ENCODE measurements around the gene PPP4R4. TPM values are rescaled to one million over a fixed set of nuclear protein-coding genes. Genes with fewer than 3 reads are reported as not detected.
A peak's percentile ranks its signal among the peaks of the same experiment; 100 is the strongest.

PPP4R4 gene
- total and polyA plus RNA-seq, 2 of the 4 experiments (the other 2 are of a cell fraction) = 0.17 to 0.36 TPM

- Histone ChIP-seq H3K14ac (replicated peaks; ENCODE audit: low read depth, low read length) (no peak overlapping the region), H3K9ac (ENCODE audit: low read depth, low read length) (no peak overlapping the region; the same call in 1 of the 2 replicates), H3K23ac (ENCODE audit: low read depth, low read length) (no peak overlapping the region), H3K27ac (ENCODE audit: insufficient read depth, low read length) (no peak overlapping the region), H2BK15ac (ENCODE audit: low read depth, low read length) (no peak overlapping the region), H4K20me1 (ENCODE audit: insufficient read depth, low read length) (no peaks in the 10 kb centered on the region), H3K27me3 (ENCODE audit: control insufficient read depth, insufficient read depth, low read length) (peaks cover 17% of the 10 kb centered on the region), H2AFZ (replicated peaks; ENCODE audit: low read length, poor library complexity) (peak overlapping the region; percentile 87), H2BK5ac (ENCODE audit: low read depth, low read length, poor library complexity, severe bottlenecking) (no peak overlapping the region), H2AK9ac (replicated peaks; ENCODE audit: low read depth, low read length, poor library complexity) (peak overlapping the region; percentile 6), H3K4ac (ENCODE audit: low read depth, low read length) (no peak overlapping the region), H4K5ac (ENCODE audit: low read depth, low read length) (no peak overlapping the region), H3K36me3 (ENCODE audit: control insufficient read depth, insufficient read depth, low read length) (no peaks in the 10 kb centered on the region), H4K8ac (ENCODE audit: low read depth in 2 of 2, low read length in 2 of 2) (no peak overlapping the region), H3K18ac (ENCODE audit: low read depth, low read length) (no peak overlapping the region), H2BK20ac (ENCODE audit: low read depth, low read length) (no peak overlapping the region), H3K4me2 (ENCODE audit: low read depth, low read length) (peak overlapping the region; percentile 7; the same call in 1 of the 2 replicates), H2AK5ac (ENCODE audit: low read depth, low read length) (no peak overlapping the region), H2BK120ac (ENCODE audit: low read depth, low read length) (no peak overlapping the region), H3K9me3 (ENCODE audit: control insufficient read depth, insufficient read depth, low read length) (peaks cover 2% of the 10 kb centered on the region; the same call in 1 of the 2 replicates), H3K56ac (ENCODE audit: extremely low read depth, insufficient read depth, low read length) (no peak overlapping the region), H3K4me3 (ENCODE audit: insufficient read depth, low read depth, low read length) (no peak overlapping the region), H3K79me1 (ENCODE audit: low read depth in 1 of 2, low read length in 2 of 2) (no peaks in the 10 kb centered on the region), H3K9me1 (ENCODE audit: insufficient read depth, low read length) (no peaks in the 10 kb centered on the region), H4K91ac (ENCODE audit: insufficient read depth, low read depth, low read length) (no peak overlapping the region), H3K4me1 (ENCODE audit: control insufficient read depth, insufficient read depth, low read length) (no peaks in the 10 kb centered on the region)
- DNase-seq (peak; percentile 76), ATAC-seq (ENCODE audit: low read depth) (peak; percentile 98)
- WGBS, 2 experiments (ENCODE audit: extremely low coverage in 2 of 2, insufficient read length in 1 of 2) = 15% methylated on average over 11 of the region's 18 CpGs; no CpG with 5 or more reads in 1 of the 2 experiments
- BruUV-seq (replicated peaks) = no TSS peak
- intact Hi-C loops (cut with micrococcal nuclease) (loop anchor here (1.0 to 5.0 kb wide), 5 partner anchors 40 to 479 kb away; no protein-coding TSS in a partner anchor), dilution Hi-C loops (cut with HindIII; ENCODE audit: low sequenced_read_pairs, unreplicated experiment) (no loop called here), in situ Hi-C loops (cut with MboI; ENCODE audit: low sequenced_read_pairs) (loop anchor here (5.0 to 10.0 kb wide), 2 partner anchors 99 to 192 kb away; no protein-coding TSS in a partner anchor)
- POLR2A ChIA-PET (ENCODE audit: unreplicated experiment) = no interaction called here
- CTCF ChIA-PET = interaction anchor here (0.6 to 1.9 kb wide), 31 partner anchors 9 to 349 kb away, joined by 3 to 68 read pairs (median 4); partner anchors contain the start of genes CCDC197, DDX24, IFI27L1 and OTUB2
- TF ChIP-seq CHD1 (IDR thresholded peaks at IDR 0.05; ENCODE audit: low read depth, low read length) (no peak), MAFK (IDR thresholded peaks at IDR 0.05; ENCODE audit: low read depth, low read length) (no peak), MAZ (IDR thresholded peaks at IDR 0.05; ENCODE audit: borderline replicate concordance, low read depth, low read length) (no peak), ELK1 (IDR thresholded peaks at IDR 0.05; ENCODE audit: borderline replicate concordance, low read depth, low read length) (no peak), MXI1 (IDR thresholded peaks at IDR 0.05; ENCODE audit: borderline replicate concordance, low read depth, low read length) (no peak), CEBPB (IDR thresholded peaks at IDR 0.05; ENCODE audit: low read depth, low read length) (no peak), RAD21 (IDR thresholded peaks at IDR 0.05; ENCODE audit: low read length) (peak; percentile 98), RFX5 (IDR thresholded peaks at IDR 0.05; ENCODE audit: low read depth, low read length) (no peak), SMC3 (IDR thresholded peaks at IDR 0.05; ENCODE audit: low read depth, low read length) (peak; percentile 90), NFE2L2 (IDR thresholded peaks at IDR 0.05; ENCODE audit: low read depth, low read length) (no peak), CTCF (conservative IDR thresholded peaks at IDR 0.05; ENCODE audit: low read depth, low read length) (peak; percentile 98), USF2 (IDR thresholded peaks at IDR 0.05; ENCODE audit: low read depth, low read length) (no peak), BHLHE40 (IDR thresholded peaks at IDR 0.05; ENCODE audit: low read depth, low read length) (no peak), POLR2A (IDR thresholded peaks at IDR 0.05; ENCODE audit: low read depth, low read length) (peak; percentile 29; the same call in 1 of the 2 replicates)
Measured at GRCh38 chr14:94136575-94137331, 37.4 kb upstream of the PPP4R4 start.

Data from IMR-90 (cell line).